Liver (tissue), 3 donors: ENCODE data around the gene KIF21A.

Experiments
- CTCF ChIP-seq: fragments of 150-350 bp; IDR thresholded peaks from 2 replicates; pipeline ENCODE4 v1.5.1; 2017; ENCODE audit warnings: improper control_type of control experiment, low read depth, low read length; ENCODE audit not compliant: missing input control
- FOXA2 ChIP-seq: IDR thresholded peaks from 2 replicates; pipeline ENCODE4 v1.6.1; 2016; ENCODE audit warnings: antibody characterized with exemption
- JUND ChIP-seq, 2 donors: IDR thresholded peaks; 2 replicates each; pipeline ENCODE4 v1.6.1; 2016; ENCODE audit warnings: antibody characterized with exemption in 2 of 2
- MAX ChIP-seq: IDR thresholded peaks from 2 replicates; pipeline ENCODE4 v1.6.1; 2016; ENCODE audit warnings: antibody characterized with exemption
- RAD21 ChIP-seq, 2 donors: IDR thresholded peaks; 2 replicates each; pipeline ENCODE4 v1.6.1; 2016; ENCODE audit warnings: antibody characterized with exemption in 2 of 2, mild to moderate bottlenecking in 2 of 2
- RXRA ChIP-seq, 2 donors: IDR thresholded peaks; 2 replicates each; pipeline ENCODE4 v1.6.1; 2017 to 2018; ENCODE audit warnings: antibody characterized with exemption in 2 of 2, mild to moderate bottlenecking in 1 of 2
- SP1 ChIP-seq: IDR thresholded peaks from 2 replicates; pipeline ENCODE4 v1.6.1; 2018; ENCODE audit warnings: antibody characterized with exemption, mild to moderate bottlenecking
- TF ChIP-seq, protein P1 (sequence below): IDR thresholded peaks from 2 replicates; pipeline ENCODE4 v1.6.1; 2016; ENCODE audit warnings: antibody characterized with exemption
- donor health status: healthy.
- donor health status: healthy.

GRCh38 chr12:39389399-39390150 lies 53.3 kb downstream of the KIF21A start:
- TF ChIP-seq MAX = no peak
- TF ChIP-seq RXRA (IDR thresholded peaks at IDR 0.05) = no peak
- TF ChIP-seq SP1 = no peak
- no peak for TF ChIP-seq JUND (IDR thresholded peaks at IDR 0.05)
- TF ChIP-seq CTCF = no peak
- no peak for TF ChIP-seq RAD21 (IDR thresholded peaks at IDR 0.05)
- TF ChIP-seq, protein P1, sequence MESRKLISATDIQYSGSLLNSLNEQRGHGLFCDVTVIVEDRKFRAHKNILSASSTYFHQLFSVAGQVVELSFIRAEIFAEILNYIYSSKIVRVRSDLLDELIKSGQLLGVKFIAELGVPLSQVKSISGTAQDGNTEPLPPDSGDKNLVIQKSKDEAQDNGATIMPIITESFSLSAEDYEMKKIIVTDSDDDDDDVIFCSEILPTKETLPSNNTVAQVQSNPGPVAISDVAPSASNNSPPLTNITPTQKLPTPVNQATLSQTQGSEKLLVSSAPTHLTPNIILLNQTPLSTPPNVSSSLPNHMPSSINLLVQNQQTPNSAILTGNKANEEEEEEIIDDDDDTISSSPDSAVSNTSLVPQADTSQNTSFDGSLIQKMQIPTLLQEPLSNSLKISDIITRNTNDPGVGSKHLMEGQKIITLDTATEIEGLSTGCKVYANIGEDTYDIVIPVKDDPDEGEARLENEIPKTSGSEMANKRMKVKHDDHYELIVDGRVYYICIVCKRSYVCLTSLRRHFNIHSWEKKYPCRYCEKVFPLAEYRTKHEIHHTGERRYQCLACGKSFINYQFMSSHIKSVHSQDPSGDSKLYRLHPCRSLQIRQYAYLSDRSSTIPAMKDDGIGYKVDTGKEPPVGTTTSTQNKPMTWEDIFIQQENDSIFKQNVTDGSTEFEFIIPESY = no peak
- no peak for TF ChIP-seq FOXA2
